GM21529 (cell line): ENCODE data around the gene SRPX.

Experiments
- ATAC-seq: cut with Tn5 transposase; IDR thresholded peaks from one replicate; pipeline ENCODE4 v1.9.1; 2021; ENCODE audit not compliant: unreplicated experiment

Gene SRPX

GRCh38 chrX:38142610-38143009, 78.1 kb downstream of the SRPX start:
- no peak for ATAC-seq

GRCh38 chrX:38138900-38139299, 81.8 kb downstream of the SRPX start:
- ATAC-seq: no peak

GRCh38 chrX:38138157-38138891, 82.3 kb downstream of the SRPX start:
- ATAC-seq: no peak

- ATAC-seq: no peak
Observed at GRCh38 chrX:38129366-38129765, 91.3 kb downstream of the SRPX start.

- no peak for ATAC-seq
Observed at GRCh38 chrX:38127961-38128360, 92.7 kb downstream of the SRPX start.

- no peak for ATAC-seq
Observed at GRCh38 chrX:38126179-38126578, 94.5 kb downstream of the SRPX start.

- no peak for ATAC-seq
Observed at GRCh38 chrX:38124000-38124399, 96.7 kb downstream of the SRPX start.

GRCh38 chrX:38117485-38117884, 103.2 kb downstream of the SRPX start:
- no peak for ATAC-seq

- no peak for ATAC-seq
Observed at GRCh38 chrX:38116706-38117105, 104.0 kb downstream of the SRPX start.

GRCh38 chrX:38112566-38112965, 108.1 kb downstream of the SRPX start:
- ATAC-seq: peak; percentile 67

- ATAC-seq: no peak
Observed at GRCh38 chrX:38111196-38111595, 109.5 kb downstream of the SRPX start.

- no peak for ATAC-seq
Observed at GRCh38 chrX:38110231-38110630, 110.4 kb downstream of the SRPX start.

- ATAC-seq: no peak
Observed at GRCh38 chrX:38109042-38109898, 111.4 kb downstream of the SRPX start.

- no peak for ATAC-seq
Observed at GRCh38 chrX:38108364-38108763, 112.3 kb downstream of the SRPX start.

GRCh38 chrX:38106991-38107655, 113.5 kb downstream of the SRPX start:
- ATAC-seq: no peak

GRCh38 chrX:38105216-38105725, 115.4 kb downstream of the SRPX start:
- ATAC-seq: no peak

GRCh38 chrX:38103857-38104812, 116.5 kb downstream of the SRPX start:
- ATAC-seq: peak; percentile 90

GRCh38 chrX:38102875-38103274, 117.8 kb downstream of the SRPX start:
- ATAC-seq: no peak

GRCh38 chrX:38102240-38102639, 118.4 kb downstream of the SRPX start:
- ATAC-seq: no peak

- ATAC-seq: no peak
Observed at GRCh38 chrX:38099688-38100087, 121.0 kb downstream of the SRPX start.
